Bronchial epithelial cell (primary cell): ENCODE measurements around the gene CAMK2G. TPM values are rescaled to one million over a fixed set of nuclear protein-coding genes. Genes with fewer than 3 reads are reported as not detected.
A peak's percentile ranks its signal among the peaks of the same experiment; 100 is the strongest.

Experiments used
- DNase-seq: peaks from one replicate; pipeline ENCODE4 v3.0.0-alpha.2; 2010; ENCODE audit warnings: low read depth
- FAIRE-seq: peaks from 2 replicates; lab custom pipeline; 2011; peaks lifted over from hg19 to GRCh38; lab: Jason Lieb, UNC
- H3K27me3 ChIP-seq: 2 replicates; pipeline ENCODE4 v1.5.1; 2011; ENCODE audit warnings: low read length; ENCODE audit not compliant: control insufficient read depth, insufficient read depth
- H3K36me3 ChIP-seq: 2 replicates; pipeline ENCODE4 v1.5.1; 2011; ENCODE audit warnings: low read length; ENCODE audit not compliant: control insufficient read depth, insufficient read depth
- H3K4me3 ChIP-seq: 2 replicates; pipeline ENCODE4 v1.5.1; 2011; ENCODE audit warnings: mild to moderate bottlenecking, low read depth, low read length, control low read depth
- total RNA-seq: library from RNA; depleted of rRNA; stranded (reverse); fragments of >200 nt; gene quantifications from 2 replicates; pipeline ENCODE4 v1.2.1, GENCODE V29; 2014
- TF ChIP-seq, protein P1 (sequence below): IDR thresholded peaks from 2 replicates; pipeline ENCODE4 v1.5.1; 2011; ENCODE audit warnings: mild to moderate bottlenecking, moderate library complexity, low read length, control low read depth, inconsistent platforms; ENCODE audit not compliant: insufficient read depth, severe bottlenecking

Gene CAMK2G
- total RNA-seq, 1 donor from 2014 or later, result 13.4 TPM

DNA sequence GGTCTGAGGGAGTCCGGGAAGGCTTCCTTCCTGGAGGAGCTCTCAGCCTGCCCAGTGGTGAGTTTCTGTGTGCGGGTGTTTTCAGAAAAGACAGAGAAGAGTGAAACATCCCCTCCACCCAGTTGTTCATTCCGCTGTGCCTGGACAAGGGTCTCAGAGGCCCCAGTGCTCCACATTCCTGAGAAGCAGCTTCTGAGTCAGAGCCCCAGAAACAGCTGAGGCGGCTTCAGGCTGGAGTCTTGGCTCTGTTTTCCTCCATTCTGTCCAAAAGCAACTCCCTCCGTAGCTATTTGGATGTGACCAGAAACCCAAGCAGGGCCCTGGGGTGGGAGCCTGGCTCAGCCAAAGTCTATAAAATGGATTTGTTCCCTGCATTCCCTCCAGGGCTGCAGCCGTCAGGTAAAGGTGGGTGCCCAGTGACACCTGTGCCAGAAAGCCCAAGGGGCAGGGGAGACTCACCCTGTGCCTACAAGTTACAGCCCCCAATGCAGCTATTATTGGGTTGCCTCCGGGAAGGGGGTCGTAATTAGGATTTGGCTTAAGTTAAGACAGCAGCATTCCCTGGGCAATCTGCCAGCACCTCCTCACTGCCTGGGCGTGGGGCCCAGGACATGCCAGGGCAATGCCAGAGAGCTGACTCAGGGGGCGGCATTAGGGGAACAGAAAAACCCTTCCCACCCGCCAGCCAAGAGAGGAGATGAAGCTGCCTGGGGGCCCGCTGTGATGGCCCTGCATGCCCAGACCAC, 13.1 kb upstream of the CAMK2G start:
- FAIRE-seq (no peak), DNase-seq (peak; percentile 93)
- Histone ChIP-seq H3K27me3 (no peaks in the 10 kb centered on the region), H3K36me3 (no peaks in the 10 kb centered on the region), H3K4me3 (no peak overlapping the region)
- TF ChIP-seq, protein P1, sequence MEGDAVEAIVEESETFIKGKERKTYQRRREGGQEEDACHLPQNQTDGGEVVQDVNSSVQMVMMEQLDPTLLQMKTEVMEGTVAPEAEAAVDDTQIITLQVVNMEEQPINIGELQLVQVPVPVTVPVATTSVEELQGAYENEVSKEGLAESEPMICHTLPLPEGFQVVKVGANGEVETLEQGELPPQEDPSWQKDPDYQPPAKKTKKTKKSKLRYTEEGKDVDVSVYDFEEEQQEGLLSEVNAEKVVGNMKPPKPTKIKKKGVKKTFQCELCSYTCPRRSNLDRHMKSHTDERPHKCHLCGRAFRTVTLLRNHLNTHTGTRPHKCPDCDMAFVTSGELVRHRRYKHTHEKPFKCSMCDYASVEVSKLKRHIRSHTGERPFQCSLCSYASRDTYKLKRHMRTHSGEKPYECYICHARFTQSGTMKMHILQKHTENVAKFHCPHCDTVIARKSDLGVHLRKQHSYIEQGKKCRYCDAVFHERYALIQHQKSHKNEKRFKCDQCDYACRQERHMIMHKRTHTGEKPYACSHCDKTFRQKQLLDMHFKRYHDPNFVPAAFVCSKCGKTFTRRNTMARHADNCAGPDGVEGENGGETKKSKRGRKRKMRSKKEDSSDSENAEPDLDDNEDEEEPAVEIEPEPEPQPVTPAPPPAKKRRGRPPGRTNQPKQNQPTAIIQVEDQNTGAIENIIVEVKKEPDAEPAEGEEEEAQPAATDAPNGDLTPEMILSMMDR, result no peak

DNA sequence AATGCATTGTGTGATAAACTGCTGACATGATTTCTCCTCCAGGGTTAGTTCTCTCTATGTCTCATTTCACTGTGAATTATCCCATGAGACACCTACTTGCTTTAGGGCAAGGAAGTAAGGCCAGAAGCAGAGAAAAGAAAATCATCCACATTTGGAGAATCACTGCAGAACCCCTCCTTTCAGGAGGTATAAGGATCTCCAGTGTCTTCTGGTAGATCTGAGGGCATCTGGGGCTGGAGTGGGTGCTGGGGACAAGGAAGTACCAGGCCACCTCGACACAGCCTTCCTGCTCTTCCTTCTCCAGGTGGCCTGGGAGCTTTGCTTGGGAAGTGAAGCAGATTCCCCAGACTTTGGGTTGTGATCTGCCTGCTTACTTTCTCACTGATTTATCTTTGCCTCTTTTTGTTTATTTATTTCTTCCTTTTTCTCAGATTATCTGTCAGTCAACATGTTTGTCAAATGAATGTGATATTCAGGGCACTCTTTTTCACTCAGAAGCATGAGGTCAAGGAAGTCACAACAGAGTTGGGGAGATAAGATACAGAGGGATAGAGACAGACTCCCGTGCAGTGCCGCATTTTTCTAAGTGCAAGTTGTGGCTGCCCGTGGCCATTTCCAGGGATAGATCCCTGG, 12.4 kb upstream of the CAMK2G start:
- Histone ChIP-seq H3K4me3 (no peak overlapping the region), H3K27me3 (no peaks in the 10 kb centered on the region), H3K36me3 (no peaks in the 10 kb centered on the region)
- no peak for FAIRE-seq
- peak; percentile 73 for DNase-seq
- TF ChIP-seq, protein P1, result no peak

DNA sequence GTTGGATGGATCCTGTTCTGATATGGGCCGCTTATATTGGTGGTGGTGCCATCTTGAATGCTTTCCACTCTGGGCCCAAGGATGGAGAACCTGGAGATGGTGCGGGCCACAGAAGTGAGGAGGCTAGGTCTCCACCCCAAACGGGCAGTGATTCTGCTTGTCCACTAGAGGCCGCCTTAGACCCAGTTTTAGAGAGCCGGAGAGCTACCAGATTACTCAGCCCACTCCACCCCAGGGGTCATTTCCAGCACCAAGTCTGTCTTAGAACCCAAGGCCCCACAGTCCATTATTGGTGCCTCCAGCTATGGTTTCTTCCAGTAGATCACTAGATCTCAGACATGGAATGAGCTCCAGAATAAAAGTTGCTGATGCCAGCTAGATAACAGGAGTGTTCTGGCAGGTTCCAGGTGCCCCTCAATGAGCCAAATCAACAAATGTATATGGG, 11.8 kb upstream of the CAMK2G start:
- H3K36me3 ChIP-seq, result no peaks in the 10 kb centered on the region
- DNase-seq (peak; percentile 72), FAIRE-seq (no peak)
- no peaks in the 10 kb centered on the region for H3K27me3 ChIP-seq
- no peak overlapping the region for H3K4me3 ChIP-seq
- TF ChIP-seq, protein P1, result peak; percentile 89

GRCh38 chr10:73884017-73884416, 9.7 kb upstream of the CAMK2G start:
- no peak overlapping the region for H3K4me3 ChIP-seq
- FAIRE-seq (no peak), DNase-seq (no peak)
- TF ChIP-seq, protein P1, result no peak
- no peaks in the 10 kb centered on the region for H3K27me3 ChIP-seq
- no peaks in the 10 kb centered on the region for H3K36me3 ChIP-seq

- H3K27me3 ChIP-seq, result no peaks in the 10 kb centered on the region
- DNase-seq (no peak), FAIRE-seq (no peak)
- no peak overlapping the region for H3K4me3 ChIP-seq
- TF ChIP-seq, protein P1, result no peak
- no peaks in the 10 kb centered on the region for H3K36me3 ChIP-seq
Observed at GRCh38 chr10:73881221-73881919, 7.0 kb upstream of the CAMK2G start.
